Testis (tissue), 3 donors: ENCODE measurements around the gene NSUN3. TPM values are rescaled to one million over a fixed set of nuclear protein-coding genes. Genes with fewer than 3 reads are reported as not detected.

Source experiments
- DNase-seq: peaks from one replicate; pipeline ENCODE4 v3.0.0-alpha.2; 2019
- H3K27ac ChIP-seq, 2 donors: fragments of 200-600 bp; sonication (generic); one replicate each; pipeline ENCODE4 v1.5.1; 2019
- H3K27me3 ChIP-seq: fragments of 200-600 bp; sonication (generic); one replicate; pipeline ENCODE4 v1.5.1; 2019
- H3K36me3 ChIP-seq: fragments of 200-600 bp; sonication (generic); one replicate; pipeline ENCODE4 v1.5.1; 2017; ENCODE audit warnings: low read depth; ENCODE audit errors: missing control alignments
- H3K4me1 ChIP-seq: fragments of 200-600 bp; sonication (generic); one replicate; pipeline ENCODE4 v1.5.1; 2019
- H3K4me3 ChIP-seq, 2 donors: fragments of 200-600 bp; sonication (generic); one replicate each; pipeline ENCODE4 v1.5.1; 2017 to 2019
- H3K9me3 ChIP-seq: fragments of 200-600 bp; sonication (generic); one replicate; pipeline ENCODE4 v1.5.1; 2017
- CTCF ChIP-seq, 3 experiments: fragments of 450-650 bp in 2 of 3; fragments of 200-600 bp in 1 of 3; sonication (generic) in 1 of 3; IDR thresholded peaks; one replicate each; pipeline ENCODE4 v1.5.1; 2016 to 2019; ENCODE audit warnings: antibody characterized with exemption in 3 of 3, mild to moderate bottlenecking in 2 of 3, moderate library complexity in 1 of 3
- POLR2A ChIP-seq: fragments of 450-650 bp; IDR thresholded peaks from one replicate; pipeline ENCODE4 v1.6.1; 2017; ENCODE audit warnings: antibody characterized with exemption, mild to moderate bottlenecking, moderate library complexity
- WGBS, 2 donors: methylation state at CpG; one replicate each; pipeline ENCODE4 v1.1.5; 2018; 5-methylcytosine and 5-hydroxymethylcytosine counted together
- intact Hi-C: fragments of 100-400 bp; cut with DNase I; formaldehyde crosslinking; loops from one replicate; pipeline ENCODE4 v1.15.1; 2023; ENCODE audit warnings: low total_unique reads
- polyA plus RNA-seq: library from polyadenylated mRNA; stranded (reverse); fragments of 350-450 nt; fragmentation: Illumina TruSeq; extraction: RNeasy Lipid Tissue Mini Kit (QIAGEN cat#74804); gene quantifications from one replicate; pipeline ENCODE4 v1.2.3, GENCODE V29; 2014; ENCODE audit warnings: low read depth, low replicate concordance; ENCODE audit not compliant: insufficient read depth
- total RNA-seq, 2 donors: library from RNA; depleted of rRNA; stranded (reverse); fragments of >200 nt; gene quantifications; one replicate each; pipeline ENCODE4 v1.2.3, GENCODE V29; 2016

Gene NSUN3
- total and polyA plus RNA-seq, 3 donors from 2014 or later: 9.3 to 19.6 (median 19.1) TPM

GRCh38 chr3:94066506-94067500, 3.9 kb downstream of the NSUN3 start:
- Histone ChIP-seq H3K36me3 (no peaks in the 10 kb centered on the region), H3K9me3 (no peaks in the 10 kb centered on the region), H3K27me3 (no peaks in the 10 kb centered on the region), H3K27ac (no peak overlapping the region), H3K4me3 (no peak overlapping the region), H3K4me1 (peaks cover 20% of the 10 kb centered on the region)
- TF ChIP-seq CTCF (IDR thresholded peaks at IDR 0.05) (no peak), POLR2A (no peak)
- no peak for DNase-seq
- intact Hi-C loops: loop anchor here (5.0 kb wide), 1 partner anchor 65 kb away; no protein-coding TSS in a partner anchor
- 75 to 91% methylated on average over 6 of the region's 6 CpGs for WGBS, 2 donors

GRCh38 chr3:94069194-94069813, 6.4 kb downstream of the NSUN3 start:
- H3K4me3 ChIP-seq: no peak overlapping the region
- H3K36me3 ChIP-seq: no peaks in the 10 kb centered on the region
- TF ChIP-seq POLR2A: no peak
- TF ChIP-seq CTCF (IDR thresholded peaks at IDR 0.05): peak; percentile 18 to 70 (median 21)
- peaks cover 10% of the 10 kb centered on the region for H3K4me1 ChIP-seq
- no peaks in the 10 kb centered on the region for H3K9me3 ChIP-seq
- intact Hi-C loops: loop anchor here (5.0 kb wide), 1 partner anchor 67 kb away; no protein-coding TSS in a partner anchor
- WGBS, 2 donors: 48 to 53% methylated on average over 4 of the region's 4 CpGs
- DNase-seq: no peak
- no peaks in the 10 kb centered on the region for H3K27me3 ChIP-seq
- no peak overlapping the region for H3K27ac ChIP-seq

GRCh38 chr3:94070341-94070911, 7.6 kb downstream of the NSUN3 start:
- Histone ChIP-seq H3K4me1 (no peaks in the 10 kb centered on the region), H3K36me3 (no peaks in the 10 kb centered on the region), H3K4me3 (no peak overlapping the region), H3K27me3 (no peaks in the 10 kb centered on the region), H3K27ac (no peak overlapping the region), H3K9me3 (no peaks in the 10 kb centered on the region)
- DNase-seq: no peak
- TF ChIP-seq CTCF (IDR thresholded peaks at IDR 0.05) (no peak), POLR2A (no peak)
- 94 to 95% methylated on average over 6 of the region's 6 CpGs for WGBS, 2 donors
- intact Hi-C loops: no loop called here

- no peaks in the 10 kb centered on the region for H3K9me3 ChIP-seq
- H3K27me3 ChIP-seq: no peaks in the 10 kb centered on the region
- DNase-seq: no peak
- no peak for TF ChIP-seq POLR2A
- no peak for TF ChIP-seq CTCF (IDR thresholded peaks at IDR 0.05)
- no peak overlapping the region for H3K27ac ChIP-seq
- 86 to 90% methylated on average over 4 of the region's 4 CpGs for WGBS, 2 donors
- no peaks in the 10 kb centered on the region for H3K36me3 ChIP-seq
- no peak overlapping the region for H3K4me3 ChIP-seq
- H3K4me1 ChIP-seq: no peaks in the 10 kb centered on the region
- intact Hi-C loops: no loop called here
Measured at GRCh38 chr3:94071713-94072284, 8.9 kb downstream of the NSUN3 start.
